CD8-positive, alpha-beta memory T cell (primary cell): ENCODE data around the gene TMEM140. TPM values are rescaled to one million over a fixed set of nuclear protein-coding genes. Genes with fewer than 3 reads are reported as not detected.

ENCODE experiments used
- CTCF ChIA-PET: fragments of 350-600 bp; sonication (Branson Sonifier 250); formaldehyde crosslinking; loops from one replicate; lab custom pipeline; 2021; ENCODE audit warnings: antibody characterized with exemption; lab: Charles Lee
- POLR2A ChIA-PET: fragments of 350-600 bp; sonication (Branson Sonifier 250); formaldehyde crosslinking; loops from one replicate; lab custom pipeline; 2021; ENCODE audit warnings: antibody characterized with exemption; lab: Charles Lee
- DNase-seq, 5 donors: peaks; one replicate each; pipeline versions ENCODE4 v3.0.0 to v3.0.0-alpha.2; 2020 to 2022; ENCODE audit warnings: mixed read lengths in 1 of 5
- H3K27ac ChIP-seq: one replicate; pipeline ENCODE4 v1.7.0; 2013; ENCODE audit warnings: low read depth, mild to moderate bottlenecking, low read length, moderate library complexity
- H3K27me3 ChIP-seq: 2 replicates; pipeline ENCODE4 v1.7.0; 2013; ENCODE audit warnings: low read length, mild to moderate bottlenecking; ENCODE audit not compliant: insufficient read depth, poor library complexity, severe bottlenecking
- H3K36me3 ChIP-seq: 2 replicates; pipeline ENCODE4 v1.7.0; 2013; ENCODE audit warnings: mild to moderate bottlenecking, low read length, moderate library complexity; ENCODE audit not compliant: insufficient read depth
- H3K4me1 ChIP-seq: 2 replicates; pipeline ENCODE4 v1.7.0; 2013; ENCODE audit warnings: mild to moderate bottlenecking, low read length, moderate library complexity; ENCODE audit not compliant: insufficient read depth
- H3K4me3 ChIP-seq: 2 replicates; pipeline ENCODE4 v1.7.0; 2013; ENCODE audit warnings: mild to moderate bottlenecking, low read length
- H3K9me3 ChIP-seq: 2 replicates; pipeline ENCODE4 v1.7.0; 2013; ENCODE audit warnings: mild to moderate bottlenecking, low read length
- H3K27ac Mint-ChIP-seq, 8 donors: one replicate each; pipeline ENCODE4 v1.8.0; 2020 to 2021; ENCODE audit warnings: mixed read lengths in 8 of 8, mild to moderate bottlenecking in 6 of 8, inconsistent platforms in 3 of 8, moderate library complexity in 3 of 8
- H3K27me3 Mint-ChIP-seq, 2 donors: one replicate each; pipeline ENCODE4 v1.8.0; 2020 to 2021; ENCODE audit warnings: mixed read lengths in 2 of 2, mild to moderate bottlenecking in 1 of 2, moderate library complexity in 1 of 2
- H3K36me3 Mint-ChIP-seq, 3 donors: one replicate each; pipeline ENCODE4 v1.8.0; 2020 to 2021; ENCODE audit warnings: mixed read lengths in 3 of 3, inconsistent platforms in 1 of 3, mild to moderate bottlenecking in 1 of 3
- H3K4me1 Mint-ChIP-seq, 3 donors: one replicate each; pipeline ENCODE4 v1.8.0; 2020 to 2021; ENCODE audit warnings: mixed read lengths in 3 of 3, inconsistent platforms in 1 of 3, mild to moderate bottlenecking in 1 of 3
- H3K4me3 Mint-ChIP-seq, 7 donors: one replicate each; pipeline ENCODE4 v1.8.0; 2020 to 2021; ENCODE audit warnings: mixed read lengths in 7 of 7, mild to moderate bottlenecking in 6 of 7, moderate library complexity in 4 of 7, inconsistent platforms in 2 of 7
- H3K9me3 Mint-ChIP-seq, 5 donors: one replicate each; pipeline ENCODE4 v1.8.0; 2020 to 2022; ENCODE audit warnings: mixed read lengths in 5 of 5, mild to moderate bottlenecking in 3 of 5, moderate library complexity in 2 of 5, inconsistent platforms in 1 of 5
- polyA plus RNA-seq: library from polyadenylated mRNA; unstranded; fragments of 300-500 nt; fragmentation: Illumina TruSeq; gene quantifications from one replicate; pipeline ENCODE4 v1.2.3, GENCODE V29; 2021
- total RNA-seq, 2 experiments: library from RNA; stranded (reverse); gene quantifications; one replicate each; pipeline ENCODE4 v1.2.3, GENCODE V29; 2021

Gene TMEM140
- total and polyA plus RNA-seq, 3 experiments from 2014 or later = 6.6 to 34.4 (median 7.0) TPM

DNA sequence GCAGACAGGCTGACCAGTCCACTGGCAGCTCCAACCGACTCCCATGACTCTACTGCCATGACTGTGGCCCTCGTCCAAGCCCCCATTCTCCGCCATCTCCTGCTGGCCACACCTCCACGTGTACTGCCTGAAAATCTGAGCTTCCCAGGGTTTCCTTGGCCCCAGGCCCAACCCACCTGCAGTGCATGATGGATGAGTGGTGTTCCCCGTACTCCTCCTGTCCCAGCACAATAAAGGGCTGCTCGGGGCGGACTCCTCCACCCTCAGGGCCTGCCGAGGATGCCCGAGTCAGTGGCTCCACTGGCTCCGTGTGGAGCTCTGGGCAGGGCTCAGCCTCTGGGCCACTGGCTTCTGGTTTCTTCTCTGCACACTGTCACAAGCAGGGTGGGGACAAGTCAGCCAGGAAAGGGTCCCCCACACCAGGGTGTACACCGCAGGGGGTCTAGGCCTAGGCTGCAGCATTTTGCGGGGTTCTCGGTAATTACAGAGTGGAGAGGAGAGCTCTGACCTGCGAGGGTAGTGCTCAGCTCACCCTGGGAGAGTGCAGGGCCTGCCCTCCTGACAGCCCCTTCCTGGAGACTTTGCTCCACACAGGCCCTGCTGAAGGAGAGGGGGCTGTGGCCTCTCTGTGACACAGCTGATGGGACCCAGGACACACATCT lies 48.2 kb downstream of the TMEM140 start:
- no peak overlapping the region for H3K27ac ChIP-seq
- DNase-seq = no peak
- Mint-ChIP-seq H3K4me3 (no peak overlapping the region), H3K9me3 (no peaks in the 10 kb centered on the region), H3K27ac (peak overlapping the region in 1 of 8 donors; percentile 91), H3K27me3 (no peaks in the 10 kb centered on the region), H3K36me3 (peaks cover 4 to 96% (median 32%) of the 10 kb centered on the region in 3 donors), H3K4me1 (peaks cover 0 to 8% (median 0%) of the 10 kb centered on the region in 3 donors)
- CTCF ChIA-PET = no interaction called here
- POLR2A ChIA-PET = no interaction called here
- no peak overlapping the region for H3K4me3 ChIP-seq
- H3K4me1 ChIP-seq = no peaks in the 10 kb centered on the region
- H3K36me3 ChIP-seq = peaks cover 20% of the 10 kb centered on the region
- no peaks in the 10 kb centered on the region for H3K27me3 ChIP-seq
- no peaks in the 10 kb centered on the region for H3K9me3 ChIP-seq

DNA sequence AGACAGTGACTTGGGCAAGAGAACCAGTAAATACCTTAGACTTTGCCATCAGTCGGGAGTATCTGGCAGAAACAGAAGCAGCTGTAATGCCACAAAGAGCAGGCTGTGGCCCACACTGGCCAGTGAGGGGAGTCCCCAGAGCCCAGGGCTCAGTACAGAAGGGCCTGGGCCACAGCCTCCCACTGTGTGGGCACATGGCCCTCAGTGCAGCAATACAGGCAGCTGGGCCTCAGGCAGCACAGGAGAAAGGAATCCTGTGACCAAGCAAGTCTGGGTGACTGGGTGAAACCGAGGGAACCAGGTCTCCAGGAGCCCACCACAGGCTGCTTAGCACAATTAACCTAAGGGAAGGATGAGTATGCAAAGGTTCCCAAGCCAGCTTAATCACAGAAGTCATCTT lies 49.5 kb downstream of the TMEM140 start:
- no peak overlapping the region for H3K27ac Mint-ChIP-seq
- H3K36me3 Mint-ChIP-seq = peaks cover 8 to 95% (median 31%) of the 10 kb centered on the region in 3 donors
- Histone ChIP-seq H3K4me3 (no peak overlapping the region), H3K27ac (no peak overlapping the region), H3K9me3 (no peaks in the 10 kb centered on the region), H3K27me3 (no peaks in the 10 kb centered on the region), H3K4me1 (no peaks in the 10 kb centered on the region), H3K36me3 (peaks cover 22% of the 10 kb centered on the region)
- H3K4me3 Mint-ChIP-seq = no peak overlapping the region
- POLR2A ChIA-PET = no interaction called here
- no peak for DNase-seq
- no peaks in the 10 kb centered on the region for H3K27me3 Mint-ChIP-seq
- H3K9me3 Mint-ChIP-seq = no peaks in the 10 kb centered on the region
- H3K4me1 Mint-ChIP-seq = peaks cover 3 to 17% (median 7%) of the 10 kb centered on the region in 3 donors
- CTCF ChIA-PET = no interaction called here

DNA sequence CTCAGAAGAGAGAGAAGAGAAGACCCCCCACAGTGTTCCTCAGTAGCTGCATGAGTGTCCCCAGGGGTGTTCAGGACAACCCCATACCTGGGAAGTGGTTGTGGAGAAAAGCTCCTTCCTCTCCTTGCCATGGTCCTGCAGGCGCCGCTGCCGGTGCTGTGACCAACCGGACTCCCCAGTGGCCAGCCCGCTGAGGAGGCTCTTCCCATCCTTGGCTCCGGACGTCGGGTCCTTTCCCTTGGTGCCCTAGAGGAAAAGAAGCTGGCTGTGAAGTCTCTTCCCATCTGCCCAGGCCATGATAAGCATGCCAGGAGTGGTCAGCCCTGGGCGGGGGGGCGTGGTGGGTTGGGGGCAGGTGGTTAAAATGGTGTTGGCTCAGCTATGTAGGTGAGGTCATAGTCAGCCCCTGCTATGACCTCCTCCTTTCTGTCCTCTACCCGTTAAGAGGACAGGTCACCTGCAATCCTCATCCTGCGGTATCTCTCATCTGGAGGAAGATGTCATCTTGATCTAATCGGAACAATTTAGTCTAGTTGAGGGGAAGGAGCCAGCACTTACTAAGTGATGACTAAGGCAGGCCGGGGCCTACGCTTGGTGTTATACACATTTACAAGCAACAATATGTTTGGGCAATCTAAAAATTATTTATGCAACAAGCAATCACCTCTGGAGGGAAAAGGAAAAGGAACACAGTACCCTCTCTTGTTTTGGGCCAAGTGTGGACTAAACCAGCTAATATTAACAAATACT lies 50.2 kb downstream of the TMEM140 start:
- peaks cover 8 to 95% (median 30%) of the 10 kb centered on the region in 3 donors for H3K36me3 Mint-ChIP-seq
- H3K27ac Mint-ChIP-seq = no peak overlapping the region
- no peaks in the 10 kb centered on the region for H3K9me3 Mint-ChIP-seq
- no peaks in the 10 kb centered on the region for H3K27me3 Mint-ChIP-seq
- Histone ChIP-seq H3K27ac (no peak overlapping the region), H3K4me3 (no peak overlapping the region), H3K4me1 (no peaks in the 10 kb centered on the region), H3K27me3 (no peaks in the 10 kb centered on the region), H3K9me3 (no peaks in the 10 kb centered on the region), H3K36me3 (peaks cover 22% of the 10 kb centered on the region)
- DNase-seq = no peak
- CTCF ChIA-PET = interaction anchor here (0.9 to 1.2 kb wide), 2 partner anchors 10 to 13 kb away, joined by 3 read pairs; partner anchors contain the start of gene WDR91
- POLR2A ChIA-PET = interaction anchor here (0.7 kb wide), 1 partner anchor 10 kb away, joined by 3 read pairs; no protein-coding TSS in a partner anchor
- H3K4me1 Mint-ChIP-seq = peaks cover 5 to 24% (median 13%) of the 10 kb centered on the region in 3 donors
- H3K4me3 Mint-ChIP-seq = no peak overlapping the region

DNA sequence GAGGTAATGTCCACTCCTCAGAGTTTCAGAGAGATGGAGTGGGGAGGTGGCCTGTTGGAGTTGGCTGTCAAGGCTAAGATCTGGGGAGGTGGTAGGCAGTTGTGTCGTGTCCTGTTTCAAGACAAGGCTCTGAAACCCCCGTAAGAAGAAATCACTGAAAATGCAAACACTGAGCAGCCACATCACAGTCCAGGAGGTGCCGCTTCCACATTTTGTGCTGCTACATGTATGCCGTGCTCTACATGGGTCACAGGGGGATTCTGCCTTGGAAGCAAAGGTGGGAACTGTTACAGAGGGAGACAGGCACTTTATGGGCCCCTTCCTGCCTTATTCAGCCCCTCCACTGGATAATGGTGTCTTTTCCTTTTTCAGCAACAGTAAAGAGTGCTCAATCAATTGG lies 51.6 kb downstream of the TMEM140 start:
- Mint-ChIP-seq H3K4me1 (peaks cover 11 to 32% (median 19%) of the 10 kb centered on the region in 3 donors), H3K9me3 (no peaks in the 10 kb centered on the region), H3K4me3 (no peak overlapping the region), H3K27ac (no peak overlapping the region), H3K36me3 (peaks cover 4 to 94% (median 25%) of the 10 kb centered on the region in 3 donors), H3K27me3 (no peaks in the 10 kb centered on the region)
- no peaks in the 10 kb centered on the region for H3K9me3 ChIP-seq
- no peaks in the 10 kb centered on the region for H3K27me3 ChIP-seq
- H3K4me1 ChIP-seq = no peaks in the 10 kb centered on the region
- no peak overlapping the region for H3K27ac ChIP-seq
- POLR2A ChIA-PET = no interaction called here
- no peak for DNase-seq
- peaks cover 35% of the 10 kb centered on the region for H3K36me3 ChIP-seq
- H3K4me3 ChIP-seq = no peak overlapping the region
- CTCF ChIA-PET = no interaction called here

DNA sequence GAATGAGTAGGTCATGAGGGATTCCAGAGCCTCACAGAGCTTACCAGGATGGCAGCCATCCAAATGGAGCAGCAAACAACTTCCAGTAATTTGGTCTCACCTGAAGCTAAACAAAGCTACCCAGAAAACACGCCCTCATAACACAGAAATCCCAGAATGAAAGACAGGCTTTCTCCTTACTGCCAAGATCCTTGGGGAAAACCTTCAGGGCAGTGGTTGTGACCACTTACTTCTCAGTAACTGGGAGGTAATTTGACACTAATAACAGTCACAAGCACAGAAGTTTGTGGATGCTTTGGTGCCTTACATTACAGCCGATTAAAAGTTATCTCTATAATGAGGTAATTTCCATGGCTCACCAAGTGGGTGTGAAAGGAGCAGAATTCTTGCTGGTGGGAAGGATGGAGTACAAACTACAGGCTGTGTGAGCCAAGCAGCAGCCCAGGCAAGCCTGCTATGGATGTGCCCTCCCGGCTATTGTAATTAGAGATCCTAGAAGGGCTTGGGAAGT lies 53.0 kb downstream of the TMEM140 start:
- no peak for DNase-seq
- no peaks in the 10 kb centered on the region for H3K27me3 ChIP-seq
- H3K4me3 ChIP-seq = no peak overlapping the region
- POLR2A ChIA-PET = no interaction called here
- H3K9me3 ChIP-seq = no peaks in the 10 kb centered on the region
- Mint-ChIP-seq H3K4me1 (peaks cover 12 to 40% (median 19%) of the 10 kb centered on the region in 3 donors), H3K27me3 (no peaks in the 10 kb centered on the region), H3K9me3 (no peaks in the 10 kb centered on the region), H3K36me3 (peaks cover 4 to 91% (median 25%) of the 10 kb centered on the region in 3 donors), H3K27ac (peak overlapping the region in 1 of 8 donors; percentile 65), H3K4me3 (no peak overlapping the region)
- peaks cover 33% of the 10 kb centered on the region for H3K36me3 ChIP-seq
- CTCF ChIA-PET = interaction anchor here (1.3 kb wide), 1 partner anchor 10 kb away, joined by 4 read pairs; the partner anchor contains the start of gene WDR91
- no peaks in the 10 kb centered on the region for H3K4me1 ChIP-seq
- no peak overlapping the region for H3K27ac ChIP-seq

DNA sequence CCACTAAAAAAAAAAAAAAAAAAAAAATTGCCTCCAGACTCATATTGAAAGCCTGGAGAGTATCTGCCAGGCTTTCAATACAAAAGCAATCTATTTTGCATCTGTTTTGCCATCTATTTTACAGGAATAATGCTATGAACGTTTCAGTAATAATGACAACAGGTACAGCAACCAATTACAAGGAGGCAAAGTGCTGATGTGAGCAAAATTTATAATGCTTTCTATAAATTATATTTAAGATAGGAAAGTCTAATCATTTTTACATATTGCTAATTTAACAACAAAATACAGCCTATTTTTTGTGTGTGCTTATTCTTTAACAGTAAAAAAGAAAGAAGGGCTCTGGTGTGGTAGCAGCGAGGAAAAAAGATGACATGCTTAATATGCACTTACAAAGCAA lies 53.5 kb downstream of the TMEM140 start:
- H3K4me3 Mint-ChIP-seq = no peak overlapping the region
- ChIA-PET POLR2A (no interaction called here), CTCF (interaction anchor here (1.3 kb wide), 1 partner anchor 10 kb away, joined by 4 read pairs; the partner anchor contains the start of gene WDR91)
- Histone ChIP-seq H3K4me1 (no peaks in the 10 kb centered on the region), H3K27me3 (no peaks in the 10 kb centered on the region), H3K4me3 (no peak overlapping the region), H3K27ac (no peak overlapping the region), H3K36me3 (peaks cover 33% of the 10 kb centered on the region), H3K9me3 (no peaks in the 10 kb centered on the region)
- H3K9me3 Mint-ChIP-seq = no peaks in the 10 kb centered on the region
- H3K36me3 Mint-ChIP-seq = peaks cover 4 to 91% (median 27%) of the 10 kb centered on the region in 3 donors
- H3K27ac Mint-ChIP-seq = no peak overlapping the region
- DNase-seq = no peak
- H3K27me3 Mint-ChIP-seq = no peaks in the 10 kb centered on the region
- H3K4me1 Mint-ChIP-seq = peaks cover 12 to 41% (median 19%) of the 10 kb centered on the region in 3 donors

DNA sequence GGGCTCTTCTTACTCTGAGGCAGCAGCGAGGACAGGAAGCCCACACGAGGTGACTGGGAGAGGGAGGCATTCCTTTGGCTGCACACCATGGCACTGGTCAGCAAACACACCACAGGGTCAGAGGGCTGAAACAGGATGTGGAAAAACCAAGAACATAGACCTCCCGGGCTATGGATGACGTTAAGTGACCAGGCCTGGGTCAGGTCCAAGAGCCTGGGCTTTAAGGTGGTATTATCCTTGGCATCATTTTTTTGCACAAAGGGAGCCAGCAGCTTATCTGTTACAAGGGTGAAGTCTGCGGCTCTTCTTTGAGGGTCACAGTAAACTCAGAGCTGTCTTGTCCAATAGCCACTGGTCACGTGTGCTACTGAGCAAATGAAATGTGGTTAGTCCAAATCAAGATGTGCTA lies 56.5 kb downstream of the TMEM140 start:
- CTCF ChIA-PET = no interaction called here
- Histone ChIP-seq H3K4me1 (peaks cover 9% of the 10 kb centered on the region), H3K36me3 (peaks cover 27% of the 10 kb centered on the region), H3K27me3 (no peaks in the 10 kb centered on the region), H3K9me3 (no peaks in the 10 kb centered on the region), H3K27ac (no peak overlapping the region), H3K4me3 (no peak overlapping the region)
- no peak overlapping the region for H3K27ac Mint-ChIP-seq
- H3K4me1 Mint-ChIP-seq = peaks cover 25 to 66% (median 40%) of the 10 kb centered on the region in 3 donors
- H3K36me3 Mint-ChIP-seq = peaks cover 4 to 76% (median 23%) of the 10 kb centered on the region in 3 donors
- H3K27me3 Mint-ChIP-seq = no peaks in the 10 kb centered on the region
- POLR2A ChIA-PET = no interaction called here
- no peak for DNase-seq
- H3K4me3 Mint-ChIP-seq = no peak overlapping the region
- H3K9me3 Mint-ChIP-seq = no peaks in the 10 kb centered on the region
